Left colon (tissue), 2 donors: ENCODE measurements around the gene AR. TPM values are rescaled to one million over a fixed set of nuclear protein-coding genes. Genes with fewer than 3 reads are reported as not detected.
"Not testable (repeated sequence)": the region's sequence is repeated elsewhere in the genome, so short reads cannot be mapped to it uniquely, and the experiment has no call there.

Source experiments
- ATAC-seq: fragments of 200-7000 bp; cut with Tn5 transposase; one replicate; pipeline ENCODE4 v1.9.1; 2020; ENCODE audit warnings: mild to moderate bottlenecking, moderate library complexity
- DNase-seq, 2 donors: peaks; one replicate each; pipeline ENCODE4 v3.0.0-alpha.2; 2020
- intact Hi-C, 2 donors: fragments of 100-400 bp; cut with DNase I in 1 of 2; cut with micrococcal nuclease in 1 of 2; formaldehyde crosslinking; loops; one replicate each; pipeline versions ENCODE4 v1.11.2 to v1.14.0; 2022; cut with DNase I, micrococcal nuclease
- total RNA-seq, 2 donors: library from RNA; stranded (reverse); fragmentation: NEBNext Ultra II Directional; extraction: Animal tissue kit (Norgen Biotek cat#: 25700); gene quantifications; one replicate each; pipeline ENCODE4 v1.2.1, GENCODE V29; 2021
- donor health status: DM: no; HTN: no; CAD: no.
- donor health status: DM: yes; HTN: yes; CAD: no.

AR gene
- total RNA-seq, 2 donors from 2014 or later, result 0.37 to 1.2 TPM

DNA sequence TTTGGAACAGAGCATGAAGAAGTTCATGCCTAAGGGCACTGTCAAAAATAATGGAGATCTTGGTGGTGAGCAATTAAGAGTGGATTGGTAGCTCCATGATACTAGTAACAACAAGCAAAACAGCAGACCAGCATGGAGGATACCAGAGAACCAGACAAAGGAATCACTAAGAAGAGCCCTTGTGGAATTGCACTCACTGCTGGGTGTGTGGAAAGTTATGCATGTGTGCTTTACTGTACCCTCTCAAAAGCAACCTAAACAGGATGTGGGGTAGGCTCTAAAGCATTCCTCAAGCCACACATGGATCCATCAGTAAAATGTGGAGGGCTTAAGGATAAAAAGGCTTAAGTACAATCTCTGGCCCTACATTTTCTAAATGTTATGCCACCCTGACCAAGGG is 69.5 kb downstream of the AR start:
- DNase-seq (no peak), ATAC-seq (no peak)
- intact Hi-C loops, result no loop called here

DNA sequence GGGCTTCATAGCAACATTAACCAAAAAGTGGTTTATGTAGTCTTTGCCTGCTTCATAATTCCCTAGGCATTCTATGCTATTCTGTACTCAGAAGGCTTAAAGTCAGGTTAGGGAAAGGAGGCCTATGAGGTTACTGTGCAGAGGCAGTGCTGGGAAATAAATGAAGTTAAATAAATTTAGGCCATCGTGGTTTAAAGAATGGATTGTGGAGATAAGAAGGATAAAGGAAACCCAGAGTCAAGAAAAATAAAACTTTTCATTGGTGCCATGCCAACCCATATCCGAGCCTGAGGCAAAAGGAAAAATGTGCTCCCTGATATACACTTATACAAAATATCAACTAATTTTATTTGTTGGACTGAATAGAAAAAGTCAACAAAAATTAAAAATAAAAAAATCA is 70.2 kb downstream of the AR start:
- intact Hi-C loops, result no loop called here
- DNase-seq, result no peak

DNA sequence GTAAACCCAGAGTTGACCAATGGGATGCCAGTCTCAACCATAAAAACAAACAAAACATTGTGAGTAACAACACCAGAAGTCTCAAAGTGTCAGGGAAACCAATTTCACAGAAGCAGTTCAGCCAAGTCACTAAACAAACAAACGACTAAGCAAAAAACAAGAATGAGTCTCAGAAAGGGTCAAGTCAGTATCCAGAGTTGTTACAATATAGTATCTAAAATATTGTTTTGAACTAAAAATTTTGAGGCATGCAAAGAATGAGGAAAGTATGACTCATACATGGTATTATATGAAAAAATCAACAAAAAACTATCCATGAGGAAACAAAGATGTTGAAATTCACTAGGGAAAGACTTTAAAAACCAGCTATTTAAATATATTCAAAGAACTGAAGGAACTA is 70.6 kb downstream of the AR start:
- ATAC-seq, result no peak
- DNase-seq, result no peak
- intact Hi-C loops, result no loop called here

More for the DNA sequence above, 70.2 kb downstream of the AR start:
- no peak for ATAC-seq

DNA sequence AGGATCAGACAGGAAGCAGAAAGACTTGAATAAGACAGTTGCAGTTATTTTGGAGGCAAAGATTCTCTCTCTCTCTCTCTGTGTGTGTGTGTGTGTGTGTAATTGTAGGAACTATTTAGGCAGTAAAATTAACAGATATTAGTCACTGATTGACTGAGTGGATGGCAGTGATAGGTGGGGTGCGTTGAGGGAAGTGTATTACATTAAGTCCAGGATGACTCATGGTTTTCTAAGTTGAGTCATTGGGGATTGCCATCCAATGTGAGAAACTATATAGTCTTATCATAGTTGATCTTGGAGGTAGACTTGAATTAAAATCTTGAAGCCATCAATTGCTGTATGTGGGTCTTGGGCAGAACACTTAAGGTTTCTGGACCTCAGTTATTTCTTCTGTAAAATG is 75.4 kb downstream of the AR start:
- no peak for ATAC-seq
- intact Hi-C loops, result no loop called here
- no peak for DNase-seq

DNA sequence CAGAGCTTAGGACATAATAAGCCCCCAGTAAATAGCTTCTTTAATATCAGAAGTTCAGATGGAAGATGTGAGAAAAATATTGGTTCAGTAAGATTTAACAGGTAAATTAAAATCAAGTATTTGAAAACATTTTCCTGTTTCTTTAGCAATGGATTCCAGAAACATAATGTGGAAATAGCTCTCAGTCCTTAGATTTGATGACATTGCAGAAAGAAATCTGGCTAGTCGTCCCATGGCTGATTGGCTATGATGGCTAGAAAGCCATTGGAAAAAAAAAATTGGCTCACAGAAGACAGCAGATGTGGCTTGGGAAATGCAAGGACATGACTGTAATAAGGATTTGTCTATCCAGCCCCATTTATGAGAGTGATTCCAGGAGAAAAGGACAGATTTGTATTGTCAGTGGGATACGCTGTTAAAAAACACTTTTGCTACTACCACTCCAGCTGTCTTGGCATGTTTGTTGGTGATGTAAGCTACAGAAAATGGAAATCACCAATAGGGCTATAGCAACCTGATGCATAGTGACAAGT is 78.3 kb downstream of the AR start:
- DNase-seq, result no peak
- ATAC-seq, result no peak
- intact Hi-C loops, result no loop called here

DNA sequence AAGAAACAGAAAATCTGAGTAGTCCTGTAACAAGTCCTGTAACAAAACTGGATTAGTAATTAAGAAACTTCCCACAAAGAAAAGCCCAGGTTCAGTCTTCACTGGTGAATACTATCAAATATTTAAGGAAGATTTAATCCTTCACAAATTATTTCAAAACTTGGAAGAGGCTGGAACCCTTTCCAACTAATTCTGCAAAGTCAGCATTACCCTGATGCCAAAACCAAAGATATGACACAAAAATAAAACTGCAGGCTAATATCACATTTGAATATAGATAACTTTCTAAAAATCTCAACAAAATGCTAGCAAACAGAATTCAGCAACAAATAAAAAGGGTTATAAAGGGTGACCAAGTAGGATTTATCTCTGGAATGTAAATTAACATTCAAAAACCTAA is 80.5 kb downstream of the AR start:
- intact Hi-C loops, result no loop called here

DNA sequence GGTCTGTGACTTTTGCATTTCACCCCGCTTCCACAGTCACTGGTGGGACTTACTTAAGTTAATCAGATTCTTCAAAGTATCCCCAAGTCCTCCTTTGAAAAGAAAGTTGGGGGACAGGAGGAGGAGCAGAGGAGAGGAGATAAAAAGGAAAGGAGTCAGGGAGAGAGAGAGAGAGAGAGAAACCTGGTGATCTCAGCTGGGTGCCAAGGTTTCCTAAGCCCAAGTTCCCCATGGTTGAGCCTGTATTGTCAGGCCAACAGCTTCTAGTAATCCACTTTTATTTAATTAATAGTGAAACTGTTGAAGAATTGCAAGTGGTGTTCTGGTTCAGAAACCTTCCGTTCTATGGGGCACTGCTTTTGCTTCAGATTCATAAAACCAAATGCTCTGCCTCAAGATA is 91.6 kb downstream of the AR start:
- DNase-seq (no peak), ATAC-seq (no peak)
- intact Hi-C loops, result no loop called here

More for the DNA sequence above, 80.5 kb downstream of the AR start:
- no peak for ATAC-seq
- DNase-seq, result no peak

DNA sequence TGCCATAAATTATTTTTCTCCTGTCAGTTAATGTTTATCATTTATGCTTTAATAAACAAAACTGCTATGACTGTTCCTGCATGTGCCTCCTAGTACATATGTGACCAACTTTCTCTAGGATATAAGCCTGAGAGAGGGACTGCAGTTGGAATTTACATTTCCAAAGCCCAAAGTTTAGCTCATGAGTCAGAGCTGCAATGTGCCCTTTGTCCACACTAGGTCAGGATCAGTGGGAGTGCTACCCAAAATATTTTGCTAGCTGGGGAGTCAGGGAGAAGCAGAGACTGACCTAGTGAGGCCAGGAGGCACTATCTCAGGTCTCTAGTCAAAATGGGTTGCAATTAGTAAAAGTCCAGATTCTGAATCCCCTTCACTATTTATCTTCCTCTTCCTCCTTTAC is 92.7 kb downstream of the AR start:
- ATAC-seq (no peak), DNase-seq (no peak)
- intact Hi-C loops, result no loop called here

DNA sequence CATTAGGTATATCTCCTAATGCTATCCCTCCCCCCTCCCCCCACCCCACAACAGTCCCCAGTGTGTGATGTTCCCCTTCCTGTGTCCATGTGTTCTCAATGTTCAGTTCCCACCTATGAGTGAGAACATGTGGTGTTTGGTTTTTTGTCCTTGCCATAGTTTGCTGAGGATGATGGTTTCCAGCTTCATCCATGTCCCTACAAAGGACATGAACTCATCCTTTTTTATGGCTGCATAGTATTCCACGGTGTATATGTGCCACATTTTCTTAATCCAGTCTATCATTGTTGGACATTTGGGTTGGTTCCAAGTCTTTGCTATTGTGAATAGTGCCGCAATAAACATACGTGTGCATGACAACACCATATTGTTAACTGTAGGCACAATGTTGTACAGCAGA is 93.5 kb downstream of the AR start:
- DNase-seq, intact Hi-C loops, ATAC-seq: not testable (repeated sequence)

DNA sequence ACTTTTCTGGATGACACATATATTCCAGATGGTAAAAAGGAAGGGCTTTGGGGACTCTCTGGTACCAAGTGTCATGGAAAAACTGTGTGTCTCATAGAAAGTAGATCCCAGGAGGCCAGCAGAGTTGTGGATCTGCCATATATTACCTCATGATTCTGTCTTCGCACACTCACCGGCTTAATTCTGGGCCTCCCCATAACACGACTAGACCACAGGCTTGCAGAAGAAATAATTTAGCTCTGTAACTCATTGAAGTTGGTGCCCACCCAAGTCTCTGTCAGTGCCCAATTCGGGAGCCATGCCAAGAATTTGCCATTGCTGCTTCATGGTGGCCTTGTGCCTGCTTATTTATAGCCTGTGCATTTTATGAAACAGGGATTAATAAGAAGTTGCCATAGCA is 104.5 kb downstream of the AR start:
- DNase-seq, result no peak
- intact Hi-C loops, result no loop called here
- ATAC-seq, result no peak

DNA sequence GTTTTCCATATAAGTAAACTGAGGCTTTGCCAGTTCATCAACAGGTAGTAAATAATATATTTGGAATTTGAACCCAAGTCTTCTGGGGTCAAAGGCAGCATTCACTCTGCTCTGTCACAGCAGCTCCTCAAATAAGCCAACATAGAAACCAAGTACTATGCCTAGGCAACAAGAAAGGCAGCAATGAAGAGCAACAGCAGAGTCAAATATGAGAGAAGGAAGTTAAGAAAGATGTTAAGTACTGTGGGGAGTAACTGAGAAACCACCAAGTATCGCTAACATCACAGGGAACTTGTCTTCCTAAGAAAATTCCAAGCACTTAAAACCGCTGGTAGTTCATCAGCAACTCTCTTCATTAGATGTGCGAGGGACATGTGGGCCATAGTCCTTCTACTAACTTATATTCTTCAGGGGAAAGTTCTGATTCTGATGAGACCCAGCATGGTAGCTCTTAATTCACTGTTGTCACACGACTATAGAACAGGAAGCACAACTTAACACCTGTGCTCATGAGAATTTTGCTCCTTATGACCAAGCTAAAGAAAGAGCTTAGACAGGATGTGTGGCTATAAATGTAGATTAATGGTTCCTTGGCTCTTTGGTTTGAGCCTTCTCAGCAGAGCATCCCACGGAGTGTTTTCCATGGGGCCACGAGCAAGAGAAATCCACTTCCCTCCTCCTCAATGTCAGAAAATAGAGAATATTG is 107.8 kb downstream of the AR start:
- ATAC-seq, result no peak
- intact Hi-C loops, result no loop called here
- DNase-seq, result no peak

DNA sequence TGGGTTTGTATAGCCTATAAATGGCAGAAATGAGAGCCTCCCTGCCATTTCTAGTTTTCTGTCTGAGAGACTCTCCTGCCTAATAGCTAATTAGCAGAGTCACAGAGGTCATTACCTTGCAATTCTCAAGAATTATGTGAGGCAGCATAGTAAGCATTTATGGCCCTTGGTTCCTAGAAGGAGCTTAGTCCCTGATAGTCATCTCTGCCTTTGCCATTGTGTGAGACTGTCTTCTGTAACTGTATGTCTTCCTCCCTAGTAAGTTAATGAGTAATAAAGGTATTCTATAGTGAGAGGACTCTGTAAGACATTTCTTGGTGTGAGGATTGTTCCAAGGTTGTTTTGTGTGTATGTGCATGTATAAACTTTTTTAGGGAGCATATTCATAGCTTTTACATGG is 108.7 kb downstream of the AR start:
- intact Hi-C loops, result no loop called here
- DNase-seq (no peak), ATAC-seq (no peak)

DNA sequence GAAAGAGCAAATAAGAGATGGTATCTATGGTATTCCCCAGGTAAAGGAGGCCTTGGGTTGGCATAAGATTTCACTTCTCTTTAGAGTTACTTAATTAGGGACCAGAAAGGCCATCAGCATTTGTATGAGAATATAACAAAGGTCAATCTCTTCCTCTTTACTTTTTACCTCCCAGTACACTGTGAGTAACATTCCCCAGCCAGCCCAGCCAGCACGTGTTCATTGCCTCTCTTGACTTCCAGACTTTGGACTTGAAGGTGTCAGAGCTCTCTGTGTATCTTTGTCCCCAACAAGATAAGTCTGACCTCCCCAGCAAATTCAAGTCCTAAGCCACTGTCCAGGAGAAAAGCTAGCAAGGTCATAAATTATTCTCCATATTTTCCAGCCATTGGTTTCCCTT is 110.5 kb downstream of the AR start:
- intact Hi-C loops, result no loop called here
- ATAC-seq, result no peak
- no peak for DNase-seq

DNA sequence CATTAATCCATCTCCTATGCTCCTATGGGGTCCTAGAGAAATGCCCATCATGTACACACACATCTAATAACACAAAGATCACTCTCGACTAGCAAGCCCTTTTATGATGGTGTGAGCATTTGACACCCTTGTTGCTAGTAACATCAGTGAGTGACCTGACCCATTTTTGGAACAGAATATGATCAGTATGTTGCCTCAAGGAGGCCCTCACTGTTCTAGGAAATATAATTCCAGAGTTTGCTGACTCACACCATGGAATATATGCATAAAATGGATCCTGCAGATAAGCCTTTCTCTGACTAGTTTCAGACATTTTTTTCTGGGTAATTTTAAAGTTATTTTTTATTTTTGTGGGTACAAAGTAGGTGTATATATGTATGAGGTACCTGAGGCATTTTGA is 121.8 kb downstream of the AR start:
- no peak for ATAC-seq
- intact Hi-C loops, result no loop called here
- DNase-seq, result no peak

DNA sequence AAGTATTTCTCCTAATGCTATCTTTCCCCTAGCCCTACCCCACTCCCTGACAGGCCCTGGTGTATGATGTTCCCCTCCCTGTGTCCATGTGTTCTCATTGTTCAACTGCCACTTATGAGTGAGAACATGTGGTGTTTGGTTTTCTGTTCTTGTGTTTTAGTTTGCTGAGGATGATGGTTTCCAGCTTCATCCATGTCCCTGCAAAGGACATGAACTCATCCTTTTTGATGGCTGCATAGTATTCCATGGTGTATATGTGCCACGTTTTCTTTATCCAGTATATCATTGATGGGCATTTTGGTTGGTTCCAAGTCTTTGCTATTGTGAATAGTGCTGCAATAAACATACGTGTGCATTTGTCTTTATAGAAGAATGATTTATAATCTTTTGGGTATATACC is 126.9 kb downstream of the AR start:
- DNase-seq, ATAC-seq, intact Hi-C loops: not testable (repeated sequence)

DNA sequence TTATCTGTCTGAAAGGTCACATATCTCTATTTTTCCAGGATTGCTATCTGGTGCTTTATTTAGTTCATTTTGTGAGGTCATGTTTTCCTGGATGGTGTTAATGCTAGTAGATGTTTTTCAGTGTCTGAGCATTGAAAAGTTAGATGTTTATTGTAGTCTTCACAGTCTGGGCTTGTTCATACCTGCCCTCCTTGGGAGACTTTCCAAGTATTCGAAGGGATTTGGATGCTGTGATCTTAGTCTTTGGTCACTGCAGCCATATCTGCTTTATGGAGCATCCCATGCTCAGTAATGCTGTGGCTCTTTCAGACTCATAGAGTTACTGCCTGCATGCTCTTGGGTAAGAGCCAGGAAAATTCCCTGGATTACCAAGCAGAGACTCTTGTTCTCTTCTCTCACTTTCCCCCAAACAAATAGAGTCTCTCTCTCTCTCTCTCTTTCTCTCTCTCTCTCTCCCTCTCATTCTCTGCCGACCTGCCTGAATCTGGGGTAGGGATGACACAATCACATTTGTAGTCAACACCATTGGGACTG is 130.0 kb downstream of the AR start:
- intact Hi-C loops, result no loop called here
- DNase-seq (no peak), ATAC-seq (no peak)

DNA sequence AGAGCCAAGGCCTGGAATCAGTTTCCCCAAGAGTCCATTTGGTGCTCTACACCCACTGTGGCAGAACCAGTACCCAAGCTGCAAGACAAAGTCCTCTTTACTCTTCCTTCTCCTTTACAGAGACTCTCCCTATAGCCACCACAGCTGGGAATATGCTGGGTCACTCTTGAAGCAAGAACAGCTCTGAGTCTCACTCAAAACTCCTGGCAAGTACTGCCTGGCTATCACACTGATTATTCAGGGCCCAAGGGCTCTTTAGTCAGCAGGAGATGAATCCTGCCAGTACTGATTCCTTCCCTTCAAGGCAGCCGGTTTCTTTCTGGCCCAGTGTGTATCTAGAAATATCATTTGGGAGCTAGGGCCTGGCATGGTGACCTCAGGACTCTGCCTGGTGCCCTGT is 130.9 kb downstream of the AR start:
- DNase-seq (no peak), ATAC-seq (no peak)
- intact Hi-C loops, result no loop called here

DNA sequence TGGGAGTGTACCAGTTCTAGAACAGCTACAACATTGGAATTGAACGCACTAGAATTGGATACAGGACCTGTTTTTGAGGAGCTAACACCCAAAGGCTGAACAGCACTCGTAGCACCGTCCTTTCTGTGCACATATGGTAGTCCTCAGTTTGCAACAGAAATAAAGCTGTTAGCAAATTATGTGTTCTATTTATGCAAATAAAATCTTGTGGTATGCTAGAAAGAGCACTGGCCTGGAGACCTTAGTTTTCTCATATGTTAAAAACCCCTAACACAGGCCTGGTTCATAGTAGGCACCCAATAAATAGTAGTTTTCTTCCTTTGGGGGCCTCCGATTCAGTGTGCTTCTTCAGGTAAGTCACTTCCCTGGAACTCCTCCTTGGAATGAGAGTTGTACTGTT is 140.3 kb downstream of the AR start:
- intact Hi-C loops, result no loop called here
- no peak for DNase-seq
- no peak for ATAC-seq

DNA sequence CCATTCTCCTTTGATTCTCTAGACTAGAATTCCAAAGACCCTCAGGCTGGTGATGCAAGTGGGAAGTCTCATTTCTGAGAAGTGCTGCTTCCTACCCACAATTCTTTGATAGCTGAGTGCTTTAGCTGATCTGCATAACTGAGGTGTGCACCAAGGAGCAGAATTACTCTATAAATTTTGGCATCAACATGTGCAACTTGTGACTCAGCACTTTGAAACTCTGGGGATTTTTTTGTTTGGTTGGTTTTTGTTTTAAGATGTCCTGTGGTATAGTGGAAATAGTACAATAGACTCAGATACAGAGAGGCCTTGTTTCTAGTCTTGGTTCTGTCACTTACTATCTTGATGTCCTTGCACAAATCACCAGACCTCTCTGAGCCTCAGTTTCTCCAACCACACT is 148.4 kb downstream of the AR start:
- ATAC-seq (no peak), DNase-seq (no peak)
- intact Hi-C loops, result no loop called here

DNA sequence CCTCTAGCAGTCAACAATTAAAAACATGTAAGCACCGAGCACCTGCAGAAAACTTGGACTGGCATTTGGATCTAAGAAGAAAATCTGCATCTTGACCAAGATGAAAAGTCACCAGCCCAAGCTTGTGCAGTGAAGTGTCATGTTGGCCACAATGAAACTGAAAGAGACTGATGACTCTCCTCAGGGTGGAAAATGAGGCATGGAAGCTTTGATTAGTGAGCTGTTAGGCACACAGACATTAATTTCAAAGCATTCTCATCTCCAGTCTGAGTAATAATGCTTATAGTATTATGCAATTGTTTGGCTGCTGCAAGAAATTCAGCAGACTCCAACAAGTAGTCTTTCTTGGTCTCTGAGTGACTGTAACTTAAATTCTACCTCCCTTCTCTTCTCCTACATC is 150.1 kb downstream of the AR start:
- intact Hi-C loops, result no loop called here
- no peak for ATAC-seq
- no peak for DNase-seq

DNA sequence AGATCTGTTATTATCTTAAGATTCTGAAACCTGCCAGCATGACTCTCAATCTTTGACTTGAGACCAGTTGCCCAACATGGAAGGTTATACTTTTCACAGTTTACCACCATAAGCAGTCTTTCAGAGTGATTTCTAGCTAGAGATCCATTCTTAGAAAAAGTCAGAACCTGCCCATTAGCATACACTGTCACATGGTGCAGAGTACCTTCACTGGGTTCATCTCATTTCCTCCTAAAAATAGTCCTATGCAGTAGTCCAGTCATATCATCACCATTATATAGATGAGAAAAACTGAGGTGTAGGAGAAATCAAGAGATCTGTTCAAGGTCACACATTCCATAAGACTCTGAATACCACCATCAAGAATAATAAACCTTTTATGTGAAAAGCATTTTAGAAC is 153.6 kb downstream of the AR start:
- intact Hi-C loops, result no loop called here
- no peak for ATAC-seq
- DNase-seq, result no peak
